SU-DHL-6 (cell line): ENCODE results near the gene DOCK11.
A peak's percentile ranks its signal among the peaks of the same experiment; 100 is the strongest.

Experiments
- H2AFZ ChIP-seq: fragments of 200-600 bp; sonication (generic); 2 replicates; pipeline ENCODE4 v1.6.1; 2014; ENCODE audit warnings: low read depth, mild to moderate bottlenecking, moderate library complexity, mixed read lengths, antibody characterized with exemption, low read length; ENCODE audit not compliant: severe bottlenecking
- H3F3A ChIP-seq: fragments of 200-600 bp; shearing (Covaris generic); 2 replicates; pipeline ENCODE4 v1.6.0; 2016; ENCODE audit warnings: antibody characterized with exemption, mild to moderate bottlenecking; ENCODE audit not compliant: insufficient read depth
- H3K27ac ChIP-seq: fragments of 200-600 bp; sonication (generic); 2 replicates; pipeline ENCODE4 v1.5.1; 2016; ENCODE audit warnings: low read depth, mild to moderate bottlenecking, low read length, moderate library complexity, mixed read lengths
- H3K27me3 ChIP-seq: fragments of 200-600 bp; sonication (generic), shearing (Covaris generic); 2 replicates; pipeline ENCODE4 v1.6.0; 2014; ENCODE audit warnings: mild to moderate bottlenecking, low read length
- H3K36me3 ChIP-seq: fragments of 200-600 bp; sonication (generic); 2 replicates; pipeline ENCODE4 v1.6.1; 2014; ENCODE audit warnings: mild to moderate bottlenecking, low read length, mixed read lengths
- H3K4me2 ChIP-seq: fragments of 300-600, 200-600 bp; shearing (Covaris generic), sonication (generic); 2 replicates; pipeline ENCODE4 v1.6.0; 2014; ENCODE audit warnings: low read length, low read depth, mild to moderate bottlenecking; ENCODE audit not compliant: poor library complexity, severe bottlenecking
- H3K4me3 ChIP-seq: fragments of 200-600 bp; sonication (generic); 2 replicates; pipeline ENCODE4 v1.5.1; 2014; ENCODE audit warnings: antibody characterized with exemption, low read length, mild to moderate bottlenecking, mixed read lengths; ENCODE audit not compliant: insufficient read depth, poor library complexity, severe bottlenecking
- H3K79me2 ChIP-seq: fragments of 200-600 bp; sonication (generic); 2 replicates; pipeline ENCODE4 v1.6.1; 2014; ENCODE audit warnings: mild to moderate bottlenecking, low read length, moderate library complexity; ENCODE audit not compliant: insufficient read depth
- H3K9ac ChIP-seq: fragments of 200-600 bp; sonication (generic); 2 replicates; pipeline ENCODE4 v1.7.0; 2014; ENCODE audit warnings: mild to moderate bottlenecking, low read length
- H3K9me2 ChIP-seq: fragments of 200-600 bp; sonication (generic); replicated peaks from 2 replicates; pipeline ENCODE4 v1.6.1; 2014; ENCODE audit warnings: low read length; ENCODE audit not compliant: insufficient read depth
- H3K9me3 ChIP-seq: fragments of 200-600 bp; sonication (generic); 2 replicates; pipeline ENCODE4 v1.6.1; 2014; ENCODE audit warnings: low read length, mixed read lengths; ENCODE audit not compliant: insufficient read depth
- H4K20me1 ChIP-seq: fragments of 200-600 bp; sonication (generic); 2 replicates; pipeline ENCODE4 v1.6.1; 2014; ENCODE audit warnings: low read depth, mild to moderate bottlenecking, antibody characterized with exemption, low read length, moderate library complexity, mixed read lengths
- CTCF ChIP-seq: fragments of 200-600 bp; sonication (generic); IDR thresholded peaks from one replicate; pipeline ENCODE4 v1.5.1; 2017; ENCODE audit warnings: antibody characterized with exemption, mild to moderate bottlenecking, low read length, moderate library complexity; ENCODE audit not compliant: insufficient read depth, poor library complexity, severe bottlenecking
- EZH2phosphoT487 ChIP-seq: fragments of 200-600 bp; sonication (generic), shearing (Covaris generic); conservative IDR thresholded peaks from 2 replicates; pipeline ENCODE4 v1.6.1; 2018; ENCODE audit warnings: mild to moderate bottlenecking, antibody characterized with exemption, low read length, moderate library complexity, mixed read lengths

Gene DOCK11

GRCh38 chrX:118493653-118494297 lies 1.8 kb upstream of the DOCK11 start:
- TF ChIP-seq CTCF (no peak), EZH2phosphoT487 (no peak)
- Histone ChIP-seq H3F3A (peaks cover 3% of the 10 kb centered on the region; the same call in 1 of the 2 replicates), H3K4me2 (no peak overlapping the region), H3K9me3 (no peaks in the 10 kb centered on the region), H3K9me2 (no peaks in the 10 kb centered on the region), H4K20me1 (no peaks in the 10 kb centered on the region), H3K4me3 (no peak overlapping the region), H3K27me3 (no peaks in the 10 kb centered on the region), H2AFZ (no peak overlapping the region), H3K79me2 (peaks cover 11% of the 10 kb centered on the region), H3K9ac (no peak overlapping the region), H3K36me3 (no peaks in the 10 kb centered on the region), H3K27ac (no peak overlapping the region)

- peaks cover 3% of the 10 kb centered on the region; the same call in 1 of the 2 replicates for H3F3A ChIP-seq
- H3K9me3 ChIP-seq = no peaks in the 10 kb centered on the region
- peak overlapping the region; percentile 86 for H3K9ac ChIP-seq
- TF ChIP-seq EZH2phosphoT487 (no peak), CTCF (no peak)
- H3K9me2 ChIP-seq = no peaks in the 10 kb centered on the region
- peaks cover 13% of the 10 kb centered on the region for H3K79me2 ChIP-seq
- H3K4me3 ChIP-seq = peak overlapping the region; percentile 71
- H3K27me3 ChIP-seq = no peaks in the 10 kb centered on the region
- H4K20me1 ChIP-seq = no peaks in the 10 kb centered on the region
- H2AFZ ChIP-seq = peak overlapping the region; percentile 68
- peak overlapping the region; percentile 82 for H3K4me2 ChIP-seq
- H3K36me3 ChIP-seq = no peaks in the 10 kb centered on the region
- peak overlapping the region; percentile 63 for H3K27ac ChIP-seq
These were observed 545 bp downstream of the DOCK11 start for GRCh38 chrX:118495958-118496762.

GRCh38 chrX:118496763-118497079 lies 1.1 kb downstream of the DOCK11 start:
- peak overlapping the region; percentile 63 for H3K27ac ChIP-seq
- H3K4me2 ChIP-seq = peak overlapping the region; percentile 82
- TF ChIP-seq EZH2phosphoT487 (no peak), CTCF (no peak)
- peak overlapping the region; percentile 86 for H3K9ac ChIP-seq
- peak overlapping the region; percentile 71 for H3K4me3 ChIP-seq
- H3K9me3 ChIP-seq = no peaks in the 10 kb centered on the region
- no peaks in the 10 kb centered on the region for H4K20me1 ChIP-seq
- no peaks in the 10 kb centered on the region for H3K36me3 ChIP-seq
- H3K27me3 ChIP-seq = no peaks in the 10 kb centered on the region
- peaks cover 13% of the 10 kb centered on the region for H3K79me2 ChIP-seq
- peak overlapping the region; percentile 68 for H2AFZ ChIP-seq
- peaks cover 3% of the 10 kb centered on the region; the same call in 1 of the 2 replicates for H3F3A ChIP-seq
- no peaks in the 10 kb centered on the region for H3K9me2 ChIP-seq
